Measurements from ENCODE around the gene RBM23.
"Not testable (repeated sequence)": the region's sequence is repeated elsewhere in the genome, so short reads cannot be mapped to it uniquely, and the experiment has no call there.

The RBM23 gene

GRCh38 chr14:22864979-22865378, 54.0 kb downstream of the RBM23 start:
- no peak for DNase-seq (ENCODE audit: low read depth)

- no peak for DNase-seq (ENCODE audit: low read depth)
Measured at GRCh38 chr14:22861651-22862050, 57.3 kb downstream of the RBM23 start.

- DNase-seq (ENCODE audit: low read depth), result not testable (repeated sequence)
Measured at GRCh38 chr14:22860377-22860776, 58.6 kb downstream of the RBM23 start.

- no peak for DNase-seq (ENCODE audit: low read depth)
Measured at GRCh38 chr14:22856428-22856827, 62.5 kb downstream of the RBM23 start.

- DNase-seq (ENCODE audit: low read depth), result no peak
Measured at GRCh38 chr14:22854963-22855724, 63.8 kb downstream of the RBM23 start.

- DNase-seq (ENCODE audit: low read depth), result not testable (repeated sequence)
Measured at GRCh38 chr14:22854296-22854695, 64.7 kb downstream of the RBM23 start.

- peak; percentile 80 for DNase-seq (ENCODE audit: low read depth)
Measured at GRCh38 chr14:22852940-22853767, 65.8 kb downstream of the RBM23 start.

- no peak for DNase-seq (ENCODE audit: low read depth)
Measured at GRCh38 chr14:22852599-22852939, 66.4 kb downstream of the RBM23 start.

- not testable (repeated sequence) for DNase-seq (ENCODE audit: low read depth)
Measured at GRCh38 chr14:22852178-22852577, 66.8 kb downstream of the RBM23 start.

GRCh38 chr14:22850944-22851764, 67.8 kb downstream of the RBM23 start:
- DNase-seq (ENCODE audit: low read depth), result peak; percentile 98

GRCh38 chr14:22849212-22849819, 69.6 kb downstream of the RBM23 start:
- DNase-seq (ENCODE audit: low read depth), result peak; percentile 59

GRCh38 chr14:22848351-22849164, 70.4 kb downstream of the RBM23 start:
- peak; percentile 77 for DNase-seq (ENCODE audit: low read depth)

GRCh38 chr14:22847661-22848341, 71.1 kb downstream of the RBM23 start:
- peak; percentile 81 for DNase-seq (ENCODE audit: low read depth)

GRCh38 chr14:22846811-22847307, 72.1 kb downstream of the RBM23 start:
- no peak for DNase-seq (ENCODE audit: low read depth)

- no peak for DNase-seq (ENCODE audit: low read depth)
Measured at GRCh38 chr14:22845821-22846625, 72.9 kb downstream of the RBM23 start.

GRCh38 chr14:22845103-22845394, 73.9 kb downstream of the RBM23 start:
- DNase-seq (ENCODE audit: low read depth), result no peak

- no peak for DNase-seq (ENCODE audit: low read depth)
Measured at GRCh38 chr14:22844221-22845102, 74.5 kb downstream of the RBM23 start.

Measured in iris pigment epithelial cell (primary cell).